MM.1S (cell line): ENCODE measurements around the gene MANBA.

ENCODE experiments used
- CTCF ChIP-seq: fragments of 300-600 bp; sonication (generic); IDR thresholded peaks from 2 replicates; pipeline ENCODE4 v1.5.1; 2016; ENCODE audit warnings: antibody characterized with exemption, low read length, mixed read lengths
- EZH2 ChIP-seq: fragments of 300-600 bp; sonication (generic); optimal IDR thresholded peaks from 2 replicates; pipeline ENCODE3; 2017; ENCODE audit warnings: low read depth, mild to moderate bottlenecking, antibody characterized with exemption, low read length, mixed read lengths
- EZH2phosphoT487 ChIP-seq: fragments of 300-600 bp; sonication (generic); IDR thresholded peaks from 2 replicates; pipeline ENCODE4 v1.6.1; 2018; ENCODE audit warnings: antibody characterized with exemption, low read length

- TF ChIP-seq CTCF (no peak), EZH2phosphoT487 (no peak), EZH2 (no peak)
These were observed 161.9 kb downstream of the MANBA start for GRCh38 chr4:102598762-102599374.
